GM12873 (cell line): ENCODE results near the gene FAM32A.

Source experiments
- CTCF ChIP-seq: IDR thresholded peaks from 2 replicates; pipeline ENCODE4 v1.5.1; 2012; ENCODE audit warnings: low read depth, mild to moderate bottlenecking, moderate library complexity, low read length, control low read depth; ENCODE audit not compliant: insufficient read depth; ENCODE audit errors: missing control alignments

FAM32A gene

GRCh38 chr19:16233836-16234551 is 48.8 kb downstream of the FAM32A start:
- no peak for TF ChIP-seq CTCF

- TF ChIP-seq CTCF, result no peak
Observed at GRCh38 chr19:16234552-16235445, 49.6 kb downstream of the FAM32A start.

- no peak for TF ChIP-seq CTCF
Observed at GRCh38 chr19:16235811-16236652, 50.8 kb downstream of the FAM32A start.
